A673 (cell line): Measurements from ENCODE around the gene TTI1. TPM values are rescaled to one million over a fixed set of nuclear protein-coding genes. Genes with fewer than 3 reads are reported as not detected.

Experiments
- BruUV-seq: library from RNA; stranded (reverse); fragments of 400-500 nt; replicated peaks from 2 replicates; lab custom pipeline; 2021; lab: Mats Ljungman, UMichigan
- CTCF ChIA-PET: fragments of 300-600 bp; sonication (Branson Sonifier 250); formaldehyde crosslinking; loops from one replicate; lab custom pipeline; 2022; ENCODE audit warnings: antibody characterized with exemption; lab: Charles Lee
- POLR2A ChIA-PET: fragments of 300-600 bp; sonication (Branson Sonifier 250); formaldehyde crosslinking; loops from one replicate; lab custom pipeline; 2022; ENCODE audit warnings: antibody characterized with exemption; ENCODE audit not compliant: low non-redundant PET; lab: Charles Lee
- DNase-seq: peaks from one replicate; pipeline ENCODE4 v3.0.0-alpha.2; 2015; ENCODE audit warnings: low spot score
- H3K27ac ChIP-seq: fragments of 200-600 bp; sonication (generic); 2 replicates; pipeline ENCODE4 v1.5.1; 2016; ENCODE audit warnings: mixed run types, low read depth, mild to moderate bottlenecking, mixed read lengths, antibody characterized with exemption, low read length; ENCODE audit not compliant: poor library complexity, severe bottlenecking
- H3K27me3 ChIP-seq: fragments of 200-600 bp; sonication (generic); replicated peaks from 2 replicates; pipeline ENCODE4 v1.6.1; 2017; ENCODE audit warnings: mixed run types, low read depth, mild to moderate bottlenecking, mixed read lengths, antibody characterized with exemption, low read length; ENCODE audit not compliant: insufficient read depth, poor library complexity
- H3K36me3 ChIP-seq: fragments of 200-600 bp; sonication (generic); 2 replicates; pipeline ENCODE4 v1.6.1; 2016; ENCODE audit warnings: mixed run types, mild to moderate bottlenecking, mixed read lengths, antibody characterized with exemption, low read length; ENCODE audit not compliant: insufficient read depth, poor library complexity, severe bottlenecking
- H3K4me1 ChIP-seq: fragments of 200-600 bp; sonication (generic); 2 replicates; pipeline ENCODE4 v1.6.1; 2017; ENCODE audit warnings: mixed run types, mild to moderate bottlenecking, mixed read lengths, antibody characterized with exemption, low read length; ENCODE audit not compliant: insufficient read depth, poor library complexity, severe bottlenecking
- H3K4me3 ChIP-seq: fragments of 200-600 bp; sonication (generic); 2 replicates; pipeline ENCODE4 v1.5.1; 2016; ENCODE audit warnings: low read depth, mixed run types, mild to moderate bottlenecking, mixed read lengths, low read length; ENCODE audit not compliant: poor library complexity, severe bottlenecking
- H3K9me3 ChIP-seq: fragments of 200-600 bp; sonication (generic); 2 replicates; pipeline ENCODE4 v1.6.1; 2016; ENCODE audit warnings: mixed run types, low read depth, mild to moderate bottlenecking, mixed read lengths, antibody characterized with exemption, low read length; ENCODE audit not compliant: poor library complexity, severe bottlenecking
- CTCF ChIP-seq: fragments of 300-800, 200-600 bp; sonication (generic); conservative IDR thresholded peaks from 2 replicates; pipeline ENCODE4 v1.5.1; 2017; ENCODE audit warnings: low read depth, mild to moderate bottlenecking, antibody characterized with exemption, low read length, moderate library complexity, mixed read lengths
- EZH2 ChIP-seq: fragments of 200-600 bp; sonication (generic); IDR thresholded peaks from 2 replicates; pipeline ENCODE4 v1.6.1; 2017; ENCODE audit warnings: borderline replicate concordance, low read depth, mild to moderate bottlenecking, mixed read lengths, antibody characterized with exemption, low read length; ENCODE audit not compliant: poor library complexity, severe bottlenecking
- intact Hi-C: fragments of 100-400 bp; cut with micrococcal nuclease; formaldehyde crosslinking; loops from one replicate; pipeline ENCODE4 v1.10.0; 2022; ENCODE audit not compliant: unreplicated experiment
- total RNA-seq: library from RNA; stranded (reverse); gene quantifications from 2 replicates; pipeline ENCODE4 v1.2.3, GENCODE V29; 2021

The TTI1 gene
- total RNA-seq, 1 experiment from 2014 or later = 40.3 TPM

- Histone ChIP-seq H3K27ac (no peak overlapping the region), H3K9me3 (no peaks in the 10 kb centered on the region), H3K4me3 (no peak overlapping the region), H3K36me3 (no peaks in the 10 kb centered on the region), H3K27me3 (no peaks in the 10 kb centered on the region), H3K4me1 (peaks cover 6% of the 10 kb centered on the region)
- TF ChIP-seq EZH2 (no peak), CTCF (no peak)
- ChIA-PET POLR2A (no interaction called here), CTCF (no interaction called here)
- no TSS peak for BruUV-seq
- DNase-seq = no peak
- intact Hi-C loops = no loop called here
Observed at GRCh38 chr20:37961066-37961465, 72.2 kb downstream of the TTI1 start.

GRCh38 chr20:37958856-37959520, 74.3 kb downstream of the TTI1 start:
- no peaks in the 10 kb centered on the region for H3K36me3 ChIP-seq
- no peak for DNase-seq
- ChIA-PET CTCF (no interaction called here), POLR2A (no interaction called here)
- peaks cover 9% of the 10 kb centered on the region for H3K4me1 ChIP-seq
- H3K9me3 ChIP-seq = no peaks in the 10 kb centered on the region
- no peak for TF ChIP-seq EZH2
- no peak for TF ChIP-seq CTCF
- no TSS peak for BruUV-seq
- intact Hi-C loops = no loop called here
- no peaks in the 10 kb centered on the region for H3K27me3 ChIP-seq
- no peak overlapping the region for H3K4me3 ChIP-seq
- H3K27ac ChIP-seq = no peak overlapping the region

- no TSS peak for BruUV-seq
- intact Hi-C loops = no loop called here
- no peaks in the 10 kb centered on the region for H3K9me3 ChIP-seq
- CTCF ChIA-PET = no interaction called here
- no peak overlapping the region for H3K27ac ChIP-seq
- no peak overlapping the region for H3K4me3 ChIP-seq
- peak; percentile 63 for DNase-seq
- H3K4me1 ChIP-seq = peaks cover 9% of the 10 kb centered on the region
- POLR2A ChIA-PET = no interaction called here
- TF ChIP-seq CTCF (no peak; the same call in 1 of the 2 replicates), EZH2 (no peak)
- H3K27me3 ChIP-seq = no peaks in the 10 kb centered on the region
- no peaks in the 10 kb centered on the region for H3K36me3 ChIP-seq
Observed at GRCh38 chr20:37956107-37956585, 77.1 kb downstream of the TTI1 start.
